ENCODE data around the gene KLC4.
"Not testable (repeated sequence)": the region's sequence is repeated elsewhere in the genome, so short reads cannot be mapped to it uniquely, and the experiment has no call there.

Gene KLC4

GRCh38 chr6:43070028-43070632 is 10.7 kb downstream of the KLC4 start:
- DNase-seq (ENCODE audit: low read depth), result no peak

- no peak for DNase-seq (ENCODE audit: low read depth)
Observed at GRCh38 chr6:43074847-43075669, 15.6 kb downstream of the KLC4 start.

GRCh38 chr6:43075670-43076463 is 16.4 kb downstream of the KLC4 start, which contains the start of gene PTK7:
Gene PTK7 (plus strand): TSS chr6:43076314. CDS start chr6:43076489, 175 bp downstream.
- DNase-seq (ENCODE audit: low read depth), result no peak

- DNase-seq (ENCODE audit: low read depth), result no peak
Observed at GRCh38 chr6:43076464-43077332, 17.3 kb downstream of the KLC4 start.

GRCh38 chr6:43077333-43077809 is 17.9 kb downstream of the KLC4 start:
- no peak for DNase-seq (ENCODE audit: low read depth)

GRCh38 chr6:43077981-43078511 is 18.6 kb downstream of the KLC4 start:
- DNase-seq (ENCODE audit: low read depth), result no peak

- no peak for DNase-seq (ENCODE audit: low read depth)
Observed at GRCh38 chr6:43078691-43079090, 19.3 kb downstream of the KLC4 start.

- DNase-seq (ENCODE audit: low read depth), result no peak
Observed at GRCh38 chr6:43081043-43081442, 21.6 kb downstream of the KLC4 start.

- not testable (repeated sequence) for DNase-seq (ENCODE audit: low read depth)
Observed at GRCh38 chr6:43081922-43082321, 22.5 kb downstream of the KLC4 start.

GRCh38 chr6:43082806-43083655 is 23.6 kb downstream of the KLC4 start:
- no peak for DNase-seq (ENCODE audit: low read depth)

- no peak for DNase-seq (ENCODE audit: low read depth)
Observed at GRCh38 chr6:43086022-43086658, 26.7 kb downstream of the KLC4 start.

GRCh38 chr6:43088654-43089056 is 29.2 kb downstream of the KLC4 start:
- no peak for DNase-seq (ENCODE audit: low read depth)

- no peak for DNase-seq (ENCODE audit: low read depth)
Observed at GRCh38 chr6:43089467-43089866, 30.0 kb downstream of the KLC4 start.

GRCh38 chr6:43089874-43090558 is 30.6 kb downstream of the KLC4 start:
- DNase-seq (ENCODE audit: low read depth), result no peak

GRCh38 chr6:43090559-43090956 is 31.1 kb downstream of the KLC4 start:
- DNase-seq (ENCODE audit: low read depth), result no peak

- no peak for DNase-seq (ENCODE audit: low read depth)
Observed at GRCh38 chr6:43091020-43091419, 31.6 kb downstream of the KLC4 start.

- no peak for DNase-seq (ENCODE audit: low read depth)
Observed at GRCh38 chr6:43091436-43091991, 32.1 kb downstream of the KLC4 start.

GRCh38 chr6:43092635-43093034 is 33.2 kb downstream of the KLC4 start:
- DNase-seq (ENCODE audit: low read depth), result no peak

Measured in activated T-helper 1 cell treated with Interleukin-2 at 50 U/mL for 16 hours (primary cell).